Fibroblast of lung (primary cell): ENCODE data around the gene ZBED6. TPM values are rescaled to one million over a fixed set of nuclear protein-coding genes. Genes with fewer than 3 reads are reported as not detected.
A peak's percentile ranks its signal among the peaks of the same experiment; 100 is the strongest.

Experiments used
- DNase-seq, 2 donors: peaks; one replicate each; pipeline versions ENCODE4 v3.0.0 to v3.0.0-alpha.2; 2010; ENCODE audit warnings: low read depth in 2 of 2
- H2AFZ ChIP-seq: 2 replicates; pipeline ENCODE4 v1.5.1; 2012; ENCODE audit warnings: low read length, control low read depth, inconsistent platforms
- H3K27ac ChIP-seq: 2 replicates; pipeline ENCODE4 v1.5.1; 2011; ENCODE audit warnings: low read length, control low read depth; ENCODE audit not compliant: insufficient read depth
- H3K27me3 ChIP-seq: 2 replicates; pipeline ENCODE4 v1.5.1; 2011; ENCODE audit warnings: mild to moderate bottlenecking, low read length; ENCODE audit not compliant: control insufficient read depth, insufficient read depth
- H3K36me3 ChIP-seq: 2 replicates; pipeline ENCODE4 v1.5.1; 2011; ENCODE audit warnings: low read length; ENCODE audit not compliant: control insufficient read depth, insufficient read depth
- H3K4me1 ChIP-seq: 2 replicates; pipeline ENCODE4 v1.5.1; 2011; ENCODE audit warnings: low read length; ENCODE audit not compliant: control insufficient read depth, insufficient read depth; ENCODE audit errors: extremely low read depth
- H3K4me2 ChIP-seq: 2 replicates; pipeline ENCODE4 v1.5.1; 2011; ENCODE audit warnings: low read length, control low read depth; ENCODE audit not compliant: insufficient read depth; ENCODE audit errors: extremely low read depth
- H3K4me3 ChIP-seq, 4 experiments: fragments of 200-600 bp in 1 of 4; sonication (generic) in 1 of 4; replicated peaks in 1 of 4; 2 replicates each; pipeline ENCODE4 v1.5.1; 2011 to 2016; ENCODE audit warnings: low read length in 4 of 4, low read depth in 3 of 4, mild to moderate bottlenecking in 3 of 4, control low read depth in 2 of 4, inconsistent platforms in 1 of 4, mixed read lengths in 1 of 4; ENCODE audit not compliant: insufficient read depth in 1 of 4; ENCODE audit errors: control extremely low read depth in 1 of 4
- H3K79me2 ChIP-seq: 2 replicates; pipeline ENCODE4 v1.5.1; 2012; ENCODE audit warnings: mild to moderate bottlenecking, low read length, inconsistent platforms; ENCODE audit not compliant: control insufficient read depth, insufficient read depth
- H3K9ac ChIP-seq: 2 replicates; pipeline ENCODE4 v1.5.1; 2011; ENCODE audit warnings: mild to moderate bottlenecking, low read length, control low read depth; ENCODE audit not compliant: insufficient read depth
- H3K9me3 ChIP-seq: 2 replicates; pipeline ENCODE4 v1.5.1; 2012; ENCODE audit warnings: low read depth, low read length; ENCODE audit not compliant: control insufficient read depth, insufficient read depth
- H4K20me1 ChIP-seq: 2 replicates; pipeline ENCODE4 v1.5.1; 2011; ENCODE audit warnings: low read length; ENCODE audit not compliant: control insufficient read depth, insufficient read depth; ENCODE audit errors: extremely low read depth
- EZH2 ChIP-seq: IDR thresholded peaks from 2 replicates; pipeline ENCODE4 v1.5.1; 2012; ENCODE audit warnings: low read length, control low read depth, mild to moderate bottlenecking; ENCODE audit errors: missing control alignments
- polyA plus RNA-seq, 2 donors: library from polyadenylated mRNA; depleted of rRNA in 1 of 2; stranded (reverse) in 1 of 2; unstranded in 1 of 2; fragments of >200 nt; gene quantifications; 2 replicates each; pipeline ENCODE4 v1.2.1, GENCODE V29; 2011 to 2012; ENCODE audit warnings: missing spikeins in 1 of 2
- total RNA-seq: library from RNA; depleted of rRNA; stranded (reverse); fragments of >200 nt; gene quantifications from 2 replicates; pipeline ENCODE4 v1.2.1, GENCODE V29; 2014
- TF ChIP-seq, protein P1 (sequence below), 2 donors: IDR thresholded peaks in 1 of 2; conservative IDR thresholded peaks in 1 of 2; 1 replicate in 1 of 2; 2 replicates in 1 of 2; pipeline ENCODE4 v1.5.1; 2011 to 2012; ENCODE audit warnings: low read length in 2 of 2, control low read depth in 1 of 2, inconsistent platforms in 1 of 2, low read depth in 1 of 2, mild to moderate bottlenecking in 1 of 2

ZBED6 gene
- total and polyA plus RNA-seq, 2 donors (not counting 1 experiment from before 2014, with no cell fraction given) = 12.7 to 19.5 TPM

DNA sequence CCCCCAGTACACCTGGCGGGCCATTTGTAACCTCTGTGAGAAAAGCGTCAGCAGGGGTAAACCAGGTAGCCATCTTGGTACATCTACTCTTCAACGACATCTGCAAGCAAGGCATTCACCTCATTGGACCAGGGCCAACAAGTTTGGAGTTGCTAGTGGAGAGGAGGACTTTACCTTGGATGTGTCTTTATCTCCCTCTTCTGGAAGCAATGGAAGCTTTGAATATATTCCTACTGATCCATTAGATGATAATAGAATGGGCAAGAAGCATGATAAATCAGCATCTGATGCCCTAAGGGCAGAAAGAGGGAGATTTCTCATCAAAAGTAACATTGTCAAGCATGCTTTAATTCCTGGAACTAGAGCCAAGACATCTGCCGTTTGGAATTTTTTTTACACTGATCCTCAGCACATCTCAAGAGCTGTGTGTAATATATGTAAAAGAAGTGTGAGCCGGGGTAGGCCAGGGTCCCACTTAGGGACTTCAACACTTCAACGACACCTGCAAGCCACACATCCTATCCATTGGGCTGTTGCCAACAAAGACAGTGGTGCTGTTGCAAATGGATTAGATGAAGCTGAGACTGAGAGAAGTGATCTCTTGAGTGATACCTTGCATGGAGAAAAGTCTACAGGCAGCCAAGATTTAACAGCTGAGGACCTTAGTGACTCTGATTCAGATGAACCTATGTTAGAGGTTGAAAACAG, 2.7 kb downstream of the ZBED6 start:
- H3K4me2 ChIP-seq = no peak overlapping the region
- no peak overlapping the region for H3K4me3 ChIP-seq
- no peak for TF ChIP-seq EZH2
- TF ChIP-seq, protein P1, sequence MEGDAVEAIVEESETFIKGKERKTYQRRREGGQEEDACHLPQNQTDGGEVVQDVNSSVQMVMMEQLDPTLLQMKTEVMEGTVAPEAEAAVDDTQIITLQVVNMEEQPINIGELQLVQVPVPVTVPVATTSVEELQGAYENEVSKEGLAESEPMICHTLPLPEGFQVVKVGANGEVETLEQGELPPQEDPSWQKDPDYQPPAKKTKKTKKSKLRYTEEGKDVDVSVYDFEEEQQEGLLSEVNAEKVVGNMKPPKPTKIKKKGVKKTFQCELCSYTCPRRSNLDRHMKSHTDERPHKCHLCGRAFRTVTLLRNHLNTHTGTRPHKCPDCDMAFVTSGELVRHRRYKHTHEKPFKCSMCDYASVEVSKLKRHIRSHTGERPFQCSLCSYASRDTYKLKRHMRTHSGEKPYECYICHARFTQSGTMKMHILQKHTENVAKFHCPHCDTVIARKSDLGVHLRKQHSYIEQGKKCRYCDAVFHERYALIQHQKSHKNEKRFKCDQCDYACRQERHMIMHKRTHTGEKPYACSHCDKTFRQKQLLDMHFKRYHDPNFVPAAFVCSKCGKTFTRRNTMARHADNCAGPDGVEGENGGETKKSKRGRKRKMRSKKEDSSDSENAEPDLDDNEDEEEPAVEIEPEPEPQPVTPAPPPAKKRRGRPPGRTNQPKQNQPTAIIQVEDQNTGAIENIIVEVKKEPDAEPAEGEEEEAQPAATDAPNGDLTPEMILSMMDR (conservative IDR thresholded peaks at IDR 0.05 in 1 of 2, IDR thresholded peaks at IDR 0.05 in 1 of 2; ENCODE audit: low read depth in 1 of 2, low read length in 2 of 2) = no peak
- no peaks in the 10 kb centered on the region for H4K20me1 ChIP-seq
- peaks cover 8% of the 10 kb centered on the region for H3K4me1 ChIP-seq
- no peak overlapping the region for H3K9ac ChIP-seq
- DNase-seq = no peak
- no peaks in the 10 kb centered on the region for H3K9me3 ChIP-seq
- H2AFZ ChIP-seq = no peak overlapping the region
- peaks cover 5% of the 10 kb centered on the region for H3K36me3 ChIP-seq
- no peak overlapping the region for H3K27ac ChIP-seq
- H3K27me3 ChIP-seq = no peaks in the 10 kb centered on the region
- H3K79me2 ChIP-seq = peaks cover 66% of the 10 kb centered on the region

DNA sequence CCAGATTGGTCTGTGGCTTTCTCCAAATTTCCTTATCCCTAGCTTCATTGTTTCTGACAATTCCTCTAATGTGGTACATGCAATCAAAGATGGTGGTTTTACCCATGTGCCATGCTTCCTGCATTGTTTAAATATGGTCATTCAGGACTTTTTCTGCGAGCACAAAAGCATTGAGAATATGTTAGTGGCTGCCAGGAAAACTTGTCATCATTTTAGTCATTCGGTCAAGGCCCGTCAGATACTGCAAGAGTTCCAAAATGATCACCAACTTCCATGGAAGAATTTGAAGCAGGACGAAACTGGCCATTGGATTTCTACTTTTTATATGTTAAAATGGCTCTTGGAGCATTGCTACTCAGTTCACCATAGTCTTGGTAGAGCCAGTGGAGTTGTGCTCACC, 3.7 kb downstream of the ZBED6 start:
- DNase-seq = peak in 1 of 2 donors; percentile 34
- no peak overlapping the region for H3K9ac ChIP-seq
- peaks cover 5% of the 10 kb centered on the region for H3K36me3 ChIP-seq
- H3K27ac ChIP-seq = no peak overlapping the region
- no peaks in the 10 kb centered on the region for H3K27me3 ChIP-seq
- H3K79me2 ChIP-seq = peaks cover 75% of the 10 kb centered on the region
- no peak for TF ChIP-seq EZH2
- TF ChIP-seq, protein P1 (conservative IDR thresholded peaks at IDR 0.05 in 1 of 2, IDR thresholded peaks at IDR 0.05 in 1 of 2; ENCODE audit: low read depth in 1 of 2, low read length in 2 of 2) = no peak
- peaks cover 8% of the 10 kb centered on the region for H3K4me1 ChIP-seq
- no peaks in the 10 kb centered on the region for H3K9me3 ChIP-seq
- no peaks in the 10 kb centered on the region for H4K20me1 ChIP-seq
- no peak overlapping the region for H3K4me3 ChIP-seq
- peak overlapping the region; percentile 19 for H3K4me2 ChIP-seq
- H2AFZ ChIP-seq = no peak overlapping the region

DNA sequence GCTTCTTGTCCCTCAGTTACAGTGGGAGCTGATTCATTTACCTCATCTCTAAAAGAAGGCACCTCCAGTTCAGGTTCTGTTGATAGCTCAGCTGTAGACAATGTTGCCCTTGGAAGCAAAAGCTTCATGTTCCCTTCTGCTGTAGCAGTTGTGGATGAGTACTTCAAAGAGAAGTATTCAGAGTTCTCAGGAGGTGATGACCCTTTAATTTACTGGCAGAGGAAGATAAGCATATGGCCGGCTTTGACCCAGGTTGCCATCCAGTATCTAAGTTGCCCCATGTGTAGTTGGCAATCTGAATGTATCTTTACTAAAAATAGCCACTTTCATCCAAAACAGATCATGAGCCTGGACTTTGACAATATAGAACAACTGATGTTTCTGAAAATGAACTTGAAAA, 4.5 kb downstream of the ZBED6 start:
- TF ChIP-seq EZH2 = no peak
- TF ChIP-seq, protein P1 (conservative IDR thresholded peaks at IDR 0.05 in 1 of 2, IDR thresholded peaks at IDR 0.05 in 1 of 2; ENCODE audit: low read depth in 1 of 2, low read length in 2 of 2) = no peak
- Histone ChIP-seq H4K20me1 (no peaks in the 10 kb centered on the region), H3K79me2 (peaks cover 79% of the 10 kb centered on the region), H2AFZ (no peak overlapping the region), H3K4me1 (peaks cover 8% of the 10 kb centered on the region), H3K4me3 (no peak overlapping the region), H3K9ac (no peak overlapping the region), H3K27me3 (no peaks in the 10 kb centered on the region), H3K9me3 (no peaks in the 10 kb centered on the region), H3K4me2 (peak overlapping the region; percentile 4), H3K36me3 (peaks cover 5% of the 10 kb centered on the region), H3K27ac (no peak overlapping the region)
- DNase-seq = no peak
